Ectodermal cell (in vitro differentiated cells): ENCODE measurements around the gene WBP1.

ENCODE experiments used
- H3K27ac ChIP-seq: 2 replicates; pipeline ENCODE4 v1.7.0; 2013; ENCODE audit warnings: mild to moderate bottlenecking, low read depth, low read length; ENCODE audit not compliant: insufficient read depth, poor library complexity, severe bottlenecking
- H3K27me3 ChIP-seq: 2 replicates; pipeline ENCODE4 v1.7.0; 2013; ENCODE audit warnings: mild to moderate bottlenecking, low read length; ENCODE audit not compliant: insufficient read depth, control insufficient read depth, poor library complexity, severe bottlenecking
- H3K36me3 ChIP-seq: one replicate; pipeline ENCODE4 v1.7.0; 2013; ENCODE audit warnings: low read length; ENCODE audit not compliant: control insufficient read depth, insufficient read depth
- H3K4me1 ChIP-seq: one replicate; pipeline ENCODE4 v1.7.0; 2013; ENCODE audit warnings: low read length; ENCODE audit not compliant: control insufficient read depth, insufficient read depth
- H3K4me3 ChIP-seq: 2 replicates; pipeline ENCODE4 v1.7.0; 2013; ENCODE audit warnings: low read depth, low read length, control low read depth; ENCODE audit not compliant: insufficient read depth
- H3K9me3 ChIP-seq: 2 replicates; pipeline ENCODE4 v1.7.0; 2013; ENCODE audit warnings: mild to moderate bottlenecking, low read length, moderate library complexity; ENCODE audit not compliant: control insufficient read depth
- WGBS, 2 experiments: methylation state at CpG; one replicate each; pipeline ENCODE4 v1.1.7; 2013; ENCODE audit warnings: missing lambda C conversion rate in 2 of 2; 5-methylcytosine and 5-hydroxymethylcytosine counted together

WBP1 gene

GRCh38 chr2:74497777-74498499, 39.7 kb downstream of the WBP1 start:
- Histone ChIP-seq H3K4me3 (peak overlapping the region; percentile 29), H3K27ac (no peak overlapping the region), H3K36me3 (no peaks in the 10 kb centered on the region), H3K9me3 (no peaks in the 10 kb centered on the region), H3K27me3 (peaks cover 80% of the 10 kb centered on the region), H3K4me1 (peaks cover 36% of the 10 kb centered on the region)
- WGBS, 2 experiments: 4% methylated on average over 61 of the region's 61 CpGs

GRCh38 chr2:74498500-74499266, 40.4 kb downstream of the WBP1 start:
- Histone ChIP-seq H3K4me3 (peak overlapping the region; percentile 29), H3K27me3 (peaks cover 88% of the 10 kb centered on the region), H3K4me1 (peaks cover 36% of the 10 kb centered on the region), H3K9me3 (no peaks in the 10 kb centered on the region), H3K27ac (no peak overlapping the region), H3K36me3 (no peaks in the 10 kb centered on the region)
- WGBS, 2 experiments: 1% methylated on average over 41 of the region's 41 CpGs

GRCh38 chr2:74499267-74499939, 41.2 kb downstream of the WBP1 start, which contains the start of gene LBX2:
LBX2 (minus strand) TSS chr2:74499603; CDS start chr2:74499537, 66 bp downstream.
- peak within 1 kb of the TSS; percentile 29 for H3K4me3 ChIP-seq
- H3K9me3 ChIP-seq: no peaks in the 10 kb centered on the region
- peaks cover 95% of the 10 kb centered on the region for H3K27me3 ChIP-seq
- no peaks in the 10 kb centered on the region for H3K36me3 ChIP-seq
- peaks cover 36% of the 10 kb centered on the region for H3K4me1 ChIP-seq
- no peak within 1 kb of the TSS for H3K27ac ChIP-seq
- 2% methylated on average over 65 of the region's 65 CpGs for WGBS, 2 experiments

GRCh38 chr2:74499940-74500577, 41.8 kb downstream of the WBP1 start:
- H3K36me3 ChIP-seq: no peaks in the 10 kb centered on the region
- no peak overlapping the region for H3K4me3 ChIP-seq
- no peaks in the 10 kb centered on the region for H3K9me3 ChIP-seq
- peaks cover 100% of the 10 kb centered on the region for H3K27me3 ChIP-seq
- no peak overlapping the region for H3K27ac ChIP-seq
- 22 to 24% methylated on average over 15 of the region's 15 CpGs for WGBS, 2 experiments
- peaks cover 36% of the 10 kb centered on the region for H3K4me1 ChIP-seq

GRCh38 chr2:74500578-74500946, 42.3 kb downstream of the WBP1 start:
- H3K4me3 ChIP-seq: no peak overlapping the region
- H3K9me3 ChIP-seq: no peaks in the 10 kb centered on the region
- peaks cover 100% of the 10 kb centered on the region for H3K27me3 ChIP-seq
- peaks cover 36% of the 10 kb centered on the region for H3K4me1 ChIP-seq
- peaks cover under 1% of the 10 kb centered on the region for H3K36me3 ChIP-seq
- no peak overlapping the region for H3K27ac ChIP-seq

GRCh38 chr2:74501335-74502071, 43.3 kb downstream of the WBP1 start:
- no peaks in the 10 kb centered on the region for H3K9me3 ChIP-seq
- no peak overlapping the region for H3K4me3 ChIP-seq
- peaks cover 37% of the 10 kb centered on the region for H3K4me1 ChIP-seq
- no peak overlapping the region for H3K27ac ChIP-seq
- H3K36me3 ChIP-seq: peaks cover 5% of the 10 kb centered on the region
- 37 to 43% methylated on average over 18 of the region's 18 CpGs for WGBS, 2 experiments
- H3K27me3 ChIP-seq: peaks cover 96% of the 10 kb centered on the region

GRCh38 chr2:74502147-74502719, 44.0 kb downstream of the WBP1 start:
- Histone ChIP-seq H3K4me1 (peaks cover 41% of the 10 kb centered on the region), H3K4me3 (peak overlapping the region; percentile 40), H3K27me3 (peaks cover 92% of the 10 kb centered on the region), H3K9me3 (no peaks in the 10 kb centered on the region), H3K27ac (no peak overlapping the region), H3K36me3 (peaks cover 5% of the 10 kb centered on the region)
- 12 to 13% methylated on average over 32 of the region's 32 CpGs for WGBS, 2 experiments

GRCh38 chr2:74502720-74503505, 44.7 kb downstream of the WBP1 start:
- Histone ChIP-seq H3K36me3 (peaks cover 5% of the 10 kb centered on the region), H3K27ac (no peak overlapping the region), H3K27me3 (peaks cover 85% of the 10 kb centered on the region), H3K4me3 (peak overlapping the region; percentile 40), H3K4me1 (peaks cover 41% of the 10 kb centered on the region), H3K9me3 (no peaks in the 10 kb centered on the region)
- 2 to 3% methylated on average over 67 of the region's 67 CpGs for WGBS, 2 experiments
